ENCODE results near the gene TBC1D2.

Gene TBC1D2

DNA sequence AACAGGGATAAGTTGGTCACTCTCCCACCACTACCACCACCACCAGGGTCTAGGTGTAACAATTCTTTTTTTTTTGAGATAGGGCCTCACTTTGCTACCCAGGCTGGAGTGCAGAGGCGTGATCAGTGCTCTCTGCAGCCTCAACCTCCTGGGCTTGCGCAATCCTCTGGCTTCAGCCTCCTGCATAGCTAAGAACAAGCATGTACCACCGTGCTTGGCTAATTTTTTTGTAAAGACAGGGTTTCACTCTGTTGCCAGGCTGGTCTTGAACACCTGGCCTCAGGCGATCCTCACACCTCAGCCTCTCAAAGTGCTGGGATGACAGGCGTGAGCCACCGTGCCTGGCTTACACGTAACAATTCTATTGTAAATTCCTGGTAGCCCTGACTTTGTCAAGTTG is 90.5 kb downstream of the TBC1D2 start:
- DNase-seq (ENCODE audit: low read depth): no peak

DNA sequence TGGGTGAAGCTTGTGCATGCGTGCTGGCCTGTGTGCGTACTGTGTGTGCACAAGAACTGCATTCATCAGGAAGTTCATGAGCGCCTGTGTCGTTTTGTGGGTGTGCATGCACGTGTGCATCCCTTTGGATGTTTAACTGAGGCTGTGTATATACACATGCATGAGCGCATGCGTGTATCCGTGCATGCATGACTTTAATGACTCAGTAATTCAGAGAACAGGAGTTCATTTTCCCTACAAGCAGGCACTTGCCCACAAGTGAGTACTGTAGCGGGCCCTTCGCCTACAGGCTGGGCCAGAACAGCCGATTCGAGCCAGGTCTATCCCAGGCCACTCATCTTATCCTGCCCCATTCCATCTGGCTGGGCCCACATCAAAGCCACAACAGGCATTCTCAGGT is 92.8 kb downstream of the TBC1D2 start:
- no peak for DNase-seq (ENCODE audit: low read depth)

DNA sequence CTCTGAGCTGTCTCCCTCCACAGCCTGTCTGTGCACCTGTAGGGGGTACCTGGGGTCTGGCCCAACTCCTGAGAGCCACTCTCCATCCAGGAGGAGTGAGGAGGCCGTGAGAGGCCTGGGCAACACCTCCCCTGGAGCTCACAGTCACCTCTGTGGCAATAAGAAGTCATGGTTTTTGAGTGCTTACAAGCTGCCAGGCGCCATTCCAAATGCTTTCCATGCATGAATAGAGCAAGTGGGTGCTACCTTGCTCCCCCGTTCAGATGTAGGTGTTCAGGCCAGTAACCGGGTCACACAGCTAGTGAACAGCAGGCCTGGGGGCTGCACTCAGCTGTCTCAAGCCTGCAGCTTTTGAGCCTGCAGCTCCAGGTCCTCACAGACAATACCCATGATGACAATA is 93.6 kb downstream of the TBC1D2 start:
- no peak for DNase-seq (ENCODE audit: low read depth)

DNA sequence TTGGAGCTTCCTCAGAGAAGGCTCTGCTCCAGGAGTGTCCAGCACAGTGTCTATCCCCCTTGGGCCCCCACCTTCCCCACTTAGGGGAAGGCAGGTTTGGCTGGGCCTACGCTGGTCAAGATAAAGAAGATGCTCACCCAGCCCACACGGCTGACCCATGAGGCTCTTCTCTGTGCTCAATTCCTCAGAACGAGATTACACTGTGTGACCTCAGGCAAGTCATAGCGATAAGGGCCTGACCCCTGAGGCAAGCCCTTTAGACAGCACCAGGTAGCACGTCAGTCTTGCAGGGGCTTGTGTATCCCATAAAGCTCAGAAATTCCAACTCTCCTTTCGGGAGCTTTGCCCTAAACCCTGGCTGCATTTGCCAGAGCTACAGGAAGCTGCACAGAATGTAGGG is 95.7 kb downstream of the TBC1D2 start:
- DNase-seq (ENCODE audit: low read depth): no peak

DNA sequence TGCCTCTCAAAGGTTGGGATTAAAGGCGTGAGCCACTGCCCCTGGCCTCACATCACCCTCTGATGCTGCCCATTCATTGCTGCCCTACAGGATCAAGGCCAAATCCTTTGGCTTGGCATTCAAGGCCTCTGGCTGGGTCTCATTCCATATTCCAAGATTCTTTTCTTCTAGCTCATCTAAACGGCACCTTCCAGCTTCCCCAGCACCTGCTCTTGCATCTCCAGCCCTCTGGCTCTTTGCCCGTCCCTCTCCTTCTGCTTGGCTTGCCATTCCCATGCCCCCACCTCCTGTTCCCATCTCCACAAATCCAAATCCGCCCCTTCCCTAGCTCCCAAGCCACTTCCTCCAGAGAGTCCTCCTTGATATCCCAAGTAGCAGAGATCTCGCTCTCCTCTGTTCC is 96.1 kb downstream of the TBC1D2 start:
- no peak for DNase-seq (ENCODE audit: low read depth)

DNA sequence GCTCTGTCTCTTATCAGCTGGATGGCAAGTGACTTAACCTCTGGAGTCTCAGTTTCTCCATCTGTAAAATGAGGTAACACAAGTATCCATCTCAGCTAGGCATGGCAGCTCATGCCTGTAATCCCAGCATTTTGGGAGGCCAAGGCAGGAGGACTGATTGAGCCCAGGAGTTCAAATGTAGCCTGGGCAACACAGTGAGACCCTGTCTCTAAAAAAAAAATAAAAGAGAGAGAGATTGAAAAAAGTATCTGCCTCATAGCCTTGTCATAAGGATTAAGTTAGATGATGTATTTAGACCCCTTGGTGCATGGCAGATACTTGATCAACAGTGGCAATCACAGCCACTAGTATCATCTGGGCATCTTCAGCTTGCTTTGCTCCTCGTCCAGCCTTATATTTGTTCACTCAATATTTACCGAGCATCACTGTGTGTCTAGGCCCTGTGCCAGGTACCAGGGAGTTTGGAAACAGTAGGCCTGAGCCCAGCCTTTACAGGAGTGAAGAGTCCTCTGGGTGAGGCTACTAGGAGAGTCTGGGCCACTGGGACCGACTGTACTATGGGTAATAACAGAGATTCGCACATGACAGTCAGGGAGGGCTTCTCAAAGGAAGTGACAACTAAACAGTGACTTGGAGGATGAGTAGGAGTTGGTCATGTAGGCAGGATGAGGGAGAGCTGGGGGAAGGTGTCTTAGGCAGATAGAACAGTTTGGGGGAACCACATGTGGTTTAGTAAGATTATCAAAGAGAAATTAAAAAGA is 97.2 kb downstream of the TBC1D2 start:
- no peak for DNase-seq (ENCODE audit: low read depth)

DNA sequence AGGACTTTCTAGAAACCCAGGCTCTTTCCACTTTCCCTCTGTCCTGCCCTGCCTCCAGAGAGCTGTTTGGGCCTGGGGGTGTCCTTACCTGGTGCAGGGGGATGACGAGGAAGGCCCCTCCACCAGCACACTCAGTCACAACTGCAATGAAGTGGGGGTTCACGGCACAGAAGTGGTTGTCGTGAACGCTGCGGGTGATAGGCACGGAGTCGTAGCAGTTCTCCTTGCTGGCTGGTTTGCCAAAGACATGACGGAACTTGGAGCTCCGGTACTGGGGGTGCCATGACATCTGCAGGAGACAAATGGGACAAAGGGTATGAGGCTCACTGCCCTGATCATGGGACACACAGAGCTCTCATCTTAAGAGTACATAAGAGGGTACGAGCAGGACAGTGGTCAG is 98.1 kb downstream of the TBC1D2 start:
- no peak for DNase-seq (ENCODE audit: low read depth)

DNA sequence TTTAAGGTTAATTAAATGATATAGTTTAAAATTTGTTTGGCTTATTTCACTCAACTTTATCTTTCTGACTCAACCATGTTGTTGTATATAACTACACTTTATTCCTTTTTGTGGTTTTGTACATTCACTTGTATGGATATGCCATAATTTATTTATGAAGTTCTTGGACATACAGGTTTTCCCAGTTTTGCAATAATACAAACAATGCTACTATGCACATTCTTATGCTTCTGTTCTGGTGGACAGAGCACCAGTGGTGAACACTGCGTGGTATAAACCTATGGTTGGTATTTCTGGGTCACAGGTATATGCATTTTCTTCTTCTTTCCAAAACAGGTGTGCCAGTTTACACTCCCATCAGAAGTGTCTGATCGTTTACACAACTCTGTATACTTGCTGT is 100.8 kb downstream of the TBC1D2 start:
- DNase-seq (ENCODE audit: low read depth): no peak

DNA sequence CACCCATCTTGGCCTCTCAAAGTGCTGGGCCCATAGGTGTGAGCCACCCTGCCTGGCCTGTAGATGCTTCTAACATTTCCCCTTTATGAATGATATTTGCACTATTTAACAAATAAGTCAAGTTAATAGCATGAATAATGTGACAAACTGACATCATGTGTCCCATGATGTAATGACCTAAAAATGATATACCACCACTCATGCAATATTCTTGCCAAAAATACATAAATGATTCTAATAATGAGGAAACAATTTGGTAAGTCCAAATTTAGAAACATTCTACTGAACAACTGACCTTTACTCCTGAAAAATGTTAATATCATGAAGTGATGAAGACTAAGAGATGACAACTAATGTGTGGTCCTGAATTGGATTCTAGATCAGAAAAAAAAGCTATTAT is 102.9 kb downstream of the TBC1D2 start:
- DNase-seq (ENCODE audit: low read depth): no peak

DNA sequence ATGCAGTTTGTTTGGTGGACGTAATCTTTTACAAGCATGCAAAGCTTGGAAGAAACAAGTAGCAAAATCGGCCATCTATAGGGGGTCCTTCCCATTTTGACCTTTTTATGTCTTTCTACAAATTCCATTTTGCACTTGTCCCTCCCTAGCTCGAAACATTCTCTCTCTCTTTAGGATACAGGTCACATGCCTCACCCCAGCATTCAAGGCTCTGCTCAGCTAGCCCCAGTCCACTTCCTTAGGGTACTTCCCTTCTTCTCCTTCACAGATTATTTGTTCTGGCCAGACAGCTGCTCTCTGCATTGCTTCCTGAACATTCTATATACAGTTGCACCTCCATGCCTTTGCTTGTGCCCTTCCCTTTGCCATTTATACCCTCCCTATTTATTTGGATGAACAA is 104.7 kb downstream of the TBC1D2 start:
- DNase-seq (ENCODE audit: low read depth): no peak

DNA sequence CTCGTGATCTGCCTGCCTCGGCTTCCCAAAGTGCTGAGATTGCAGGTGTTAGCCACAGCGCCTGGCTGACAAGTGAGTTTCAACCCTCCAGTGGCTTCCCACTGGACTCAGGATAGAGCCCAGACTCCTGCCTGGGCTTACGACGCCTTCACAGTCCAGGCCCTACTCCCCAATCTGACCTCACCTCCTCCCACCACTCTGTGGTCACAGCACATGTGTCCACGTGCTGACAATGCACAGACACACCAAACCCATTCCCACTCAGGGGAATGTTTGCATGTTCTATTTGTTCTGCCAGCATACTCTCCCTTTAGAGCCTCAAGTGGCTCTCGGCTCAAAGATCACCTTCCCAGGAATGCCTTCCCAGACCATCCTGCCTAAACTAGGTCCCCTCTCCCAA is 105.3 kb downstream of the TBC1D2 start:
- no peak for DNase-seq (ENCODE audit: low read depth)

DNA sequence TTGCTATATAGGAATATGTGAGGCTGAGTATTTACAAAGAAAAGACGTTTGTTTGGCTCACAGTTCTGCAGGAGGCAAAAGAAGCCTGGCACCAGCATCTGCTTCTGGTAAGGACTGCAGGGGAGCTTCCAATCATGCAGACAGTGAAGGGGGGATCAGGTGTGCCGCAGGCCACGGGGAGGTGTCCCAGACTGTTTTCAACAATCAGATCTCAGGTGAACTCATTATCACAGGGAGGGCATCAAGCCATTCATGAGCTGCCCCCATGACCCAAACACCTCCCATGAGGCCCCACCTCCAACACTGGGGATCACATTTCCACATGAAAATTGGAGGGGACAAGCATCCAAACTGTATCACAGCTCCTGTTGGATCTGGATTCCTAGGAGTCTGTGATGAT is 106.0 kb downstream of the TBC1D2 start:
- no peak for DNase-seq (ENCODE audit: low read depth)
